ENCODE measurements around the gene ADH1B. TPM values are rescaled to one million over a fixed set of nuclear protein-coding genes. Genes with fewer than 3 reads are reported as not detected.

The ADH1B gene
- total and polyA plus RNA-seq, 9 of the 15 experiments (the other 6 are each of a cell fraction or from before 2014, with no cell fraction given) = 0.71 TPM; not detected in 8

DNA sequence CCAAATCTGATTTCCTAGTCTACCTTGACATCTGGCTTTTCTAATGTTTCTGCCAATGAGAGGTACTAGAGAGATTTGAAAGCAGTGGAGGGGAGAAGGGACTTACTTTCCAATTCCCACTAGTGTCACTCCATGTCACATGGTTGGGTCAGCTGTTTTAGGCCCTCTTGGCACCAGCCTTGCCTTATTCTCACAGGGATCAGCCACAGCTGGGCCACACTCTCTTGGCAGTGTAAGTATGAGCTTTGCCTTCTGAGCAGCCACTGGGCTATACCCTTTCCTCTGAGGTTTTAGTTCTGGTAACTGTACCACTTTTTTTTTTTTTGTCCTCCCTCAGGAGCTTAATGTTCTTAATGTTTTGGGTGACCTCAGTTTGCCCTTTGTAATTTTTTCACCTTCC is 41.6 kb upstream of the ADH1B start:
- in situ Hi-C loops (cut with MboI) = no loop called here
- Histone ChIP-seq H3K4me1 (replicated peaks in 1 of 2; ENCODE audit: control insufficient read depth in 2 of 2, insufficient read depth in 2 of 2, low read length in 2 of 2) (no peaks in the 10 kb centered on the region), H3K79me2 (ENCODE audit: control insufficient read depth, insufficient read depth, low read length) (no peaks in the 10 kb centered on the region), H3K9me1 (ENCODE audit: control insufficient read depth, insufficient read depth, low read length) (no peaks in the 10 kb centered on the region), H3K36me3 (ENCODE audit: control insufficient read depth, insufficient read depth, low read length) (no peaks in the 10 kb centered on the region), H3K4me2 (ENCODE audit: insufficient read depth, low read length) (no peak overlapping the region), H3K27ac (ENCODE audit: extremely low read depth, low read depth, low read length) (no peak overlapping the region), H2AFZ (ENCODE audit: low read depth, low read length) (no peak overlapping the region), H4K20me1 (replicated peaks; ENCODE audit: control insufficient read depth, insufficient read depth, low read length) (no peaks in the 10 kb centered on the region), H3K9ac (ENCODE audit: insufficient read depth in 1 of 2, low read depth in 2 of 2, low read length in 2 of 2) (no peak overlapping the region), H3K4me3 (no peak overlapping the region), H3K9me3 (replicated peaks; ENCODE audit: control insufficient read depth, insufficient read depth, low read depth, low read length) (no peaks in the 10 kb centered on the region), H3K27me3 (ENCODE audit: control insufficient read depth in 2 of 2, insufficient read depth in 2 of 2, low read length in 2 of 2) (no peaks in the 10 kb centered on the region)
- no peak for TF ChIP-seq SRSF1 (IDR thresholded peaks at IDR 0.05; ENCODE audit: low read depth, low read length)
- TF ChIP-seq ZNF696 (CRISPR knock-in tag; conservative IDR thresholded peaks at IDR 0.05) = no peak
- TF ChIP-seq, protein P1, sequence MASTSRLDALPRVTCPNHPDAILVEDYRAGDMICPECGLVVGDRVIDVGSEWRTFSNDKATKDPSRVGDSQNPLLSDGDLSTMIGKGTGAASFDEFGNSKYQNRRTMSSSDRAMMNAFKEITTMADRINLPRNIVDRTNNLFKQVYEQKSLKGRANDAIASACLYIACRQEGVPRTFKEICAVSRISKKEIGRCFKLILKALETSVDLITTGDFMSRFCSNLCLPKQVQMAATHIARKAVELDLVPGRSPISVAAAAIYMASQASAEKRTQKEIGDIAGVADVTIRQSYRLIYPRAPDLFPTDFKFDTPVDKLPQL (IDR thresholded peaks at IDR 0.05; ENCODE audit: extremely low read depth, insufficient read length) = no peak
- no peak for TF ChIP-seq NFATC3 (IDR thresholded peaks at IDR 0.05)
- TF ChIP-seq MXI1 (IDR thresholded peaks at IDR 0.05; ENCODE audit: low read depth, low read length) = no peak
- TF ChIP-seq, protein P2, sequence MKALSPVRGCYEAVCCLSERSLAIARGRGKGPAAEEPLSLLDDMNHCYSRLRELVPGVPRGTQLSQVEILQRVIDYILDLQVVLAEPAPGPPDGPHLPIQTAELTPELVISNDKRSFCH (CRISPR knock-in tag; IDR thresholded peaks at IDR 0.05) = no peak
- TF ChIP-seq, protein P2 (tag; IDR thresholded peaks at IDR 0.05) = no peak
- TF ChIP-seq, protein P3, sequence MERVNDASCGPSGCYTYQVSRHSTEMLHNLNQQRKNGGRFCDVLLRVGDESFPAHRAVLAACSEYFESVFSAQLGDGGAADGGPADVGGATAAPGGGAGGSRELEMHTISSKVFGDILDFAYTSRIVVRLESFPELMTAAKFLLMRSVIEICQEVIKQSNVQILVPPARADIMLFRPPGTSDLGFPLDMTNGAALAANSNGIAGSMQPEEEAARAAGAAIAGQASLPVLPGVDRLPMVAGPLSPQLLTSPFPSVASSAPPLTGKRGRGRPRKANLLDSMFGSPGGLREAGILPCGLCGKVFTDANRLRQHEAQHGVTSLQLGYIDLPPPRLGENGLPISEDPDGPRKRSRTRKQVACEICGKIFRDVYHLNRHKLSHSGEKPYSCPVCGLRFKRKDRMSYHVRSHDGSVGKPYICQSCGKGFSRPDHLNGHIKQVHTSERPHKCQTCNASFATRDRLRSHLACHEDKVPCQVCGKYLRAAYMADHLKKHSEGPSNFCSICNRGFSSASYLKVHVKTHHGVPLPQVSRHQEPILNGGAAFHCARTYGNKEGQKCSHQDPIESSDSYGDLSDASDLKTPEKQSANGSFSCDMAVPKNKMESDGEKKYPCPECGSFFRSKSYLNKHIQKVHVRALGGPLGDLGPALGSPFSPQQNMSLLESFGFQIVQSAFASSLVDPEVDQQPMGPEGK (CRISPR knock-in tag; IDR thresholded peaks at IDR 0.05; ENCODE audit: borderline replicate concordance) = no peak
- TF ChIP-seq SP1 (CRISPR knock-in tag; IDR thresholded peaks at IDR 0.05) = no peak
- TF ChIP-seq POU5F1 (IDR thresholded peaks at IDR 0.05; ENCODE audit: borderline replicate concordance, low read depth, low read length, partially characterized antibody) = no peak
- TF ChIP-seq POLR3G (IDR thresholded peaks at IDR 0.05; ENCODE audit: extremely low read depth, insufficient read length, insufficient replicate concordance) = no peak
- no peak for TF ChIP-seq CREBBP (IDR thresholded peaks at IDR 0.05; ENCODE audit: low read depth, low read length)
- TF ChIP-seq TEAD2 (tag; IDR thresholded peaks at IDR 0.05) = no peak
- intact Hi-C loops (cut with micrococcal nuclease) = no loop called here
- FAIRE-seq (no peak), DNase-seq (ENCODE audit: extremely low read depth in 1 of 4, low spot score in 3 of 4) (no peak), ATAC-seq (no peak)
- ChIA-PET CTCF (ENCODE audit: low intra/inter-chr PET ratio) (no interaction called here), POLR2A (no interaction called here)
- no TSS peak for BruUV-seq (replicated peaks)

Measured in K562 (cell line).